ENCODE data around the gene IL1RAPL1. TPM values are rescaled to one million over a fixed set of nuclear protein-coding genes. Genes with fewer than 3 reads are reported as not detected.

Gene IL1RAPL1
- polyA plus RNA-seq, 1 of the 3 experiments (the other 2 are of a cell fraction) = 2.8 TPM

GRCh38 chrX:28610746-28611145 lies 23.5 kb downstream of the IL1RAPL1 start (continued):
- TF ChIP-seq CTCF (IDR thresholded peaks at IDR 0.05) (no peak), IRF3 (IDR thresholded peaks at IDR 0.05; ENCODE audit: low read depth, low read length) (no peak), GABPA (IDR thresholded peaks at IDR 0.05; ENCODE audit: low read depth) (no peak)

- WGBS (ENCODE audit: low lambda C conversion rate) = 0% methylated on average over 1 of the region's 1 CpG
- no peaks in the 10 kb centered on the region for H3K79me2 ChIP-seq (ENCODE audit: insufficient read depth)
- POLR2A ChIA-PET = no interaction called here
- H3K4me2 ChIP-seq = no peak overlapping the region
- DNase-seq = no peak
- no peaks in the 10 kb centered on the region for H3K4me1 ChIP-seq (ENCODE audit: control insufficient read depth in 1 of 2, insufficient read depth in 2 of 2, low read depth in 1 of 2, low read length in 1 of 2)
- H3K27me3 ChIP-seq (ENCODE audit: insufficient read depth) = no peaks in the 10 kb centered on the region; the same call in 1 of the 2 replicates
- H3K27ac ChIP-seq (ENCODE audit: low read depth in 2 of 2, low read length in 1 of 2) = no peak overlapping the region
- no peak overlapping the region for H2AFZ ChIP-seq (ENCODE audit: low read depth)
- CTCF ChIA-PET = no interaction called here
- no peaks in the 10 kb centered on the region for H3K9me3 ChIP-seq
- H3K36me3 ChIP-seq (replicated peaks in 1 of 2; ENCODE audit: control insufficient read depth in 1 of 2, insufficient read depth in 2 of 2, low read length in 1 of 2) = no peaks in the 10 kb centered on the region
- H3F3A ChIP-seq (replicated peaks; ENCODE audit: insufficient read depth) = no peaks in the 10 kb centered on the region
- H3K9me2 ChIP-seq = no peaks in the 10 kb centered on the region
- TF ChIP-seq CTCF (IDR thresholded peaks at IDR 0.05) (no peak), GABPA (IDR thresholded peaks at IDR 0.05; ENCODE audit: low read depth) (no peak), USF1 (IDR thresholded peaks at IDR 0.05; ENCODE audit: borderline replicate concordance, low read depth) (no peak), JUND (IDR thresholded peaks at IDR 0.05) (no peak), TEAD4 (IDR thresholded peaks at IDR 0.05; ENCODE audit: borderline replicate concordance, insufficient read depth) (no peak), MXI1 (IDR thresholded peaks at IDR 0.05; ENCODE audit: low read depth, low read length) (no peak), SIN3A (IDR thresholded peaks at IDR 0.05; ENCODE audit: borderline replicate concordance, low read depth, low read length) (no peak), ELF1 (IDR thresholded peaks at IDR 0.05) (no peak), EZH2phosphoT487 (IDR thresholded peaks at IDR 0.05; ENCODE audit: borderline replicate concordance, low read depth) (no peak), NFIC (IDR thresholded peaks at IDR 0.05; ENCODE audit: borderline replicate concordance) (no peak), RCOR1 (IDR thresholded peaks at IDR 0.05; ENCODE audit: low read length) (no peak), FOSL2 (IDR thresholded peaks at IDR 0.05; ENCODE audit: borderline replicate concordance, low read depth) (no peak)
- TF ChIP-seq, protein P1, sequence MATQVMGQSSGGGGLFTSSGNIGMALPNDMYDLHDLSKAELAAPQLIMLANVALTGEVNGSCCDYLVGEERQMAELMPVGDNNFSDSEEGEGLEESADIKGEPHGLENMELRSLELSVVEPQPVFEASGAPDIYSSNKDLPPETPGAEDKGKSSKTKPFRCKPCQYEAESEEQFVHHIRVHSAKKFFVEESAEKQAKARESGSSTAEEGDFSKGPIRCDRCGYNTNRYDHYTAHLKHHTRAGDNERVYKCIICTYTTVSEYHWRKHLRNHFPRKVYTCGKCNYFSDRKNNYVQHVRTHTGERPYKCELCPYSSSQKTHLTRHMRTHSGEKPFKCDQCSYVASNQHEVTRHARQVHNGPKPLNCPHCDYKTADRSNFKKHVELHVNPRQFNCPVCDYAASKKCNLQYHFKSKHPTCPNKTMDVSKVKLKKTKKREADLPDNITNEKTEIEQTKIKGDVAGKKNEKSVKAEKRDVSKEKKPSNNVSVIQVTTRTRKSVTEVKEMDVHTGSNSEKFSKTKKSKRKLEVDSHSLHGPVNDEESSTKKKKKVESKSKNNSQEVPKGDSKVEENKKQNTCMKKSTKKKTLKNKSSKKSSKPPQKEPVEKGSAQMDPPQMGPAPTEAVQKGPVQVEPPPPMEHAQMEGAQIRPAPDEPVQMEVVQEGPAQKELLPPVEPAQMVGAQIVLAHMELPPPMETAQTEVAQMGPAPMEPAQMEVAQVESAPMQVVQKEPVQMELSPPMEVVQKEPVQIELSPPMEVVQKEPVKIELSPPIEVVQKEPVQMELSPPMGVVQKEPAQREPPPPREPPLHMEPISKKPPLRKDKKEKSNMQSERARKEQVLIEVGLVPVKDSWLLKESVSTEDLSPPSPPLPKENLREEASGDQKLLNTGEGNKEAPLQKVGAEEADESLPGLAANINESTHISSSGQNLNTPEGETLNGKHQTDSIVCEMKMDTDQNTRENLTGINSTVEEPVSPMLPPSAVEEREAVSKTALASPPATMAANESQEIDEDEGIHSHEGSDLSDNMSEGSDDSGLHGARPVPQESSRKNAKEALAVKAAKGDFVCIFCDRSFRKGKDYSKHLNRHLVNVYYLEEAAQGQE (IDR thresholded peaks at IDR 0.05; ENCODE audit: low read depth, low read length) = no peak
- H3K4me3 ChIP-seq (ENCODE audit: low read depth in 2 of 2, low read length in 1 of 2) = no peak overlapping the region
- no peaks in the 10 kb centered on the region for H4K20me1 ChIP-seq (ENCODE audit: insufficient read depth)
- H3K9ac ChIP-seq = no peak overlapping the region
These were observed 26.3 kb downstream of the IL1RAPL1 start for GRCh38 chrX:28613558-28613957.

Data from SK-N-SH (cell line).